ENCODE data around the gene PHPT1. TPM values are rescaled to one million over a fixed set of nuclear protein-coding genes. Genes with fewer than 3 reads are reported as not detected.

Gene PHPT1
- total RNA-seq, 1 experiment from 2014 or later, result 161 TPM

GRCh38 chr9:136867917-136868316, 18.7 kb downstream of the PHPT1 start:
- Mint-ChIP-seq H3K9me3 (peaks cover 40 to 57% of the 10 kb centered on the region in 2 experiments), H3K4me1 (peaks cover 5 to 6% of the 10 kb centered on the region in 2 experiments), H3K36me3 (ENCODE audit: insufficient read depth in 1 of 3, low read depth in 3 of 3) (peaks cover 21 to 47% (median 44%) of the 10 kb centered on the region in 3 experiments), H3K27ac (no peak overlapping the region), H3K4me3 (peak overlapping the region; percentile 63 to 81; a peak in 4 of 5 replicates), H3K27me3 (ENCODE audit: low read depth) (peaks cover 18% of the 10 kb centered on the region)
- no peak overlapping the region for H3K4me2 ChIP-seq (ENCODE audit: insufficient read depth, insufficient read length, low read length)
- no peak overlapping the region for H4K91ac ChIP-seq (ENCODE audit: insufficient read length, low read depth, low read length)
- H4K8ac ChIP-seq (replicated peaks; ENCODE audit: insufficient read length, low read depth, low read length), result no peak overlapping the region
- no peak overlapping the region for H3T11ph ChIP-seq (ENCODE audit: low read length)
- H2AK5ac ChIP-seq (ENCODE audit: insufficient read length, low read length), result no peak overlapping the region
- H2BK15ac ChIP-seq (ENCODE audit: low read depth, low read length), result no peak overlapping the region
- H3K79me1 ChIP-seq (ENCODE audit: insufficient read depth, low read depth, low read length, poor library complexity, severe bottlenecking), result peaks cover 2% of the 10 kb centered on the region
- no peak overlapping the region for H2AFZ ChIP-seq (ENCODE audit: low read length)
- no peaks in the 10 kb centered on the region for H4K20me1 ChIP-seq (ENCODE audit: control insufficient read depth, insufficient read depth, insufficient read length)
- H3K23me2 ChIP-seq (ENCODE audit: insufficient read length, low read depth, low read length, poor library complexity, severe bottlenecking), result peaks cover 4% of the 10 kb centered on the region
- no peak overlapping the region for H3K18ac ChIP-seq (ENCODE audit: insufficient read length, low read depth, low read length)
- no peak overlapping the region for H3K56ac ChIP-seq (ENCODE audit: insufficient read length, low read depth, low read length)
- H2BK12ac ChIP-seq (ENCODE audit: insufficient read length, low read depth, low read length), result no peak overlapping the region
- peaks cover 5% of the 10 kb centered on the region for H3K9me3 ChIP-seq (ENCODE audit: control insufficient read depth, low read depth, low read length)
- WGBS (ENCODE audit: extremely low coverage, insufficient read length, low lambda C conversion rate), result no CpG with 5 or more reads among the region's 18 CpGs
- no peak overlapping the region for H3K4ac ChIP-seq (ENCODE audit: low read depth, low read length)
- DNase-seq, result no peak
- H2BK120ac ChIP-seq (ENCODE audit: low read depth, low read length, poor library complexity, severe bottlenecking), result no peak overlapping the region
- no peak for TF ChIP-seq CTCF (conservative IDR thresholded peaks at IDR 0.05)
- no peak overlapping the region for H2BK20ac ChIP-seq (ENCODE audit: low read depth, low read length, poor library complexity, severe bottlenecking)
- H3K27me3 ChIP-seq (ENCODE audit: insufficient read depth, low read length), result no peaks in the 10 kb centered on the region
- H3K27ac ChIP-seq (ENCODE audit: insufficient read length, low read depth, low read length), result no peak overlapping the region
- 0 out of 2 replicates have a peak, but pooled peaks cover 3% of the 10 kb centered on the region for H3K4me1 ChIP-seq (ENCODE audit: insufficient read depth, low read length)
- no peak overlapping the region for H2BK5ac ChIP-seq (ENCODE audit: insufficient read length, low read length)
- H3K9ac ChIP-seq (ENCODE audit: extremely low read depth, insufficient read length, low read length), result no peak overlapping the region
- H4K5ac ChIP-seq (ENCODE audit: insufficient read length, low read depth, low read length), result no peak overlapping the region
- no peak overlapping the region for H3K23ac ChIP-seq (ENCODE audit: insufficient read length, low read depth, low read length)
- H3K14ac ChIP-seq (ENCODE audit: insufficient read depth, low read length), result no peak overlapping the region
- H3K79me2 ChIP-seq (ENCODE audit: insufficient read depth, low read length), result peaks cover 2% of the 10 kb centered on the region; the same call in 1 of the 2 replicates
